GM18499 (cell line): ENCODE results near the gene PLA2G4E.

Experiments
- ATAC-seq: cut with Tn5 transposase; IDR thresholded peaks from one replicate; pipeline ENCODE4 v1.9.1; 2021; ENCODE audit warnings: moderate number of reproducible peaks; ENCODE audit not compliant: insufficient read depth, unreplicated experiment

Gene PLA2G4E

DNA sequence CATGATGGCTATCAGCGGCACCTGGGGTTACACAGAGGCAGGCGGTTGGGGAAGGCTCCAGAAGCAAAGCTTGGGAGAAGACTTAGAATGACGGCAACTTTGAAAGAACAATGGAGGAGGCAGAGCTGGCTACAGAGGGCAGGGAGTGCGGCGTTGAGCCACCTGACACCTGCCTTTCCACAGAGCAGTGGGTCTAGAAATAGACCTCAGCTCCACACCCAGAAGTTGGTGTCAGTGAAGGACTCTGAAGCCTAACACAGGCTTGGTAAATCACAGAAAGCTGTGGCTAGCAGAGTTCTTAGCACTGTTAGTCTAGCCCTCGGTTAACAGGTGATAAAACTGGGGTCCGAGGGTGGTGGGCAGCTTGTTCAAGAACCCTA lies 25.4 kb downstream of the PLA2G4E start:
- no peak for ATAC-seq

- ATAC-seq = no peak
Measured at GRCh38 chr15:41994772-41995475, 25.9 kb downstream of the PLA2G4E start.

GRCh38 chr15:41994171-41994650 lies 26.6 kb downstream of the PLA2G4E start:
- no peak for ATAC-seq

DNA sequence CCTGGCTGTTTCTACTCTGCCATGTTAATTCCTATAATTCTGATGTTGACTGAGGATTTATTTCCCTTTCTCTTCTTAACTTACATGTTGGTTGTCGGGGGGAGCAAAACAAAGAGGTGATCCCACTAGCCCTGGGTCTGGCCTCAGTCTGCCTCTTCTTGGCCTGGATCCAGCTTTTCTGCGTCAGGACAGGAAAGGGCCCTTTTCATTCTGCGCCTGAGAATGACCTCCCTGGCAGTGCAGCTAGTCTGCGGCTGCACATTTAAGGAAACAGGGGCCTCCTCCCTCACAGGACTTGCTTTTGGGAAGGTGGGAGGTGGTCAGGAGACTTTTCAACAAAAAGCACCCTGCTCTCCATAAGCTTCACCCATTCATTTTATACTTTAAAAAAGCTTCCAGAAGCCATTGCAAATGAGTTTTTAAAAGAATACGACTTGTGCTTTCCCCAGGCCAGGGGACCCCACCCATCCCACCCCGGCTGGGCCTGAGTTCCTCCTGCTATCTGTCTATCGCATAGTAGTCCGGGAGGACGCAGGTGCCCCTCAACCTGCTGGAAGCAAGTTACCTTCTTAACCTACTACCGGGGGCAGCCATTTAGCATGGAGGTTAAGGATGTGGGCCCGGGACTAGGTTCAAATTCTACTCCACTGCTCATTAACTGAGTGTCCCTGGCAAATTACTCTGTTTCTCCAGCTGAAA lies 27.2 kb downstream of the PLA2G4E start:
- ATAC-seq = no peak

DNA sequence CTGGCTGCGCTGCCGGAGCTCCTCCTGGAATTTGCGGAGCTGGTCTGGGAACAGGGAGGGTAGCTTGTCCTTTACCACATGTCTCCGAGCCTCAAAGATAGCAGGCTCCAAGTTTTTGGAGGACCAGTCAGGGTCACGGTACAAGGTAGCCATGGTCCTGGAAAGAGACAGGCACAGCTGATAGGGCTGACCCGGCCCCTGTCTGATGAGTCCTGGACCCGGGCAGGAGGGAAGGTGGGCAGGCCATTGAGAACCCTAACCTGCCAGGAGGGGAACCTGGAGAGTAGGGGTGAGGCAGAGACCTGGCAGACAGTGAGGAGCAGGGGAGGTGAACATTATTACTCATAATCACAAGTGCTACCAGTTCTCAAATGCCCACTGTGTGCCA lies 28.0 kb downstream of the PLA2G4E start:
- ATAC-seq = no peak

DNA sequence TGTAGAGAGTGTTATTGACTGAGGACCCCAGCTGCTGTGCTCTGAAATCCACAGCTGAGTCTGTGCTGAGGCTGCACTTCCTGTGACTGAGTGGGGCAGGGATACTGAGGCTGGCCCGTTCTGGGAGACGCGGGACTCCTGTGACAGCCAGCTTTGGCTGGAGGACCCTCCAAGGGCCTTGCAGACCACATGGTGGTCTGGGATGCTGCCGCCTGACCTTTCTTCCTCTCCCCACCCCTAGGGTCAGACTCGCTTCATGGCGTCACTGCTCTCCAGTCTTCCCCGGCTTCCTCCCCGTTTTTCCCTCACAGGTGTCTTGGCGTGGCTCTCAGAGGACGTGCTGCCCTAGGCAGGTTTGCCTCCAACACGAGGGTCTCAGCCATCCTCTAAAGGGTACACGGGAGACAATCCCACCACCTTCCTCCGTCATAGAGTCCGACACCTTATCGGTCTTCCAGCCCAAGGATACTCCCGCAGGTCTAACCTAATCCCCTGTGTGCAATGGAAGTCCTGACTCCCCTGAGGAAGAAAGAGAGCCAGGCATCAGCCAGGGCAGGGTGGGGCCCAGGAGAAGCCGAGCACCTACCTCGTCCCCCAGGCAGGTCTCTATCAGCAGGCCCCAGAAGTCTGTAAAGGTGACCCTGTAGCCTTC lies 28.6 kb downstream of the PLA2G4E start:
- no peak for ATAC-seq

DNA sequence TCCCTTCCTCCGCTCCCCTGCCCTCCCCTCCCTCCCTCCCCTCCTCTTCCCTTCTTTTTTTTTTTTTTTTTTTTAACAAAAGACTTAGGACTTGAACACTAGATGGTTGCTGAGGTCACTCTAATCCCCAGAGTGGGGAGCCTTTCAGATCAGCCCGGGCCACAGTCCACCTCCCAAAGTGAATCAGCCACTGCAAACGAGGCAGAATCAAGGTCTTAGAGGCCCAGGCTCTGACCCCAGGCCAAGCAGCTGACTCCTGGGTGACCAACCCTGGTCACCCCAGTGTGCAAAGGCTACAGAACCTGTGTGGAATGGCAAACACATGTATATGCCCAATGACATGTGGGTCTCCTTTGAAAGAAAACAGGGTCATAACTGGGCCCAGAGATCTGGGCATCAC lies 30.2 kb downstream of the PLA2G4E start:
- no peak for ATAC-seq

- ATAC-seq = no peak
Measured at GRCh38 chr15:41990243-41990605, 30.6 kb downstream of the PLA2G4E start.

DNA sequence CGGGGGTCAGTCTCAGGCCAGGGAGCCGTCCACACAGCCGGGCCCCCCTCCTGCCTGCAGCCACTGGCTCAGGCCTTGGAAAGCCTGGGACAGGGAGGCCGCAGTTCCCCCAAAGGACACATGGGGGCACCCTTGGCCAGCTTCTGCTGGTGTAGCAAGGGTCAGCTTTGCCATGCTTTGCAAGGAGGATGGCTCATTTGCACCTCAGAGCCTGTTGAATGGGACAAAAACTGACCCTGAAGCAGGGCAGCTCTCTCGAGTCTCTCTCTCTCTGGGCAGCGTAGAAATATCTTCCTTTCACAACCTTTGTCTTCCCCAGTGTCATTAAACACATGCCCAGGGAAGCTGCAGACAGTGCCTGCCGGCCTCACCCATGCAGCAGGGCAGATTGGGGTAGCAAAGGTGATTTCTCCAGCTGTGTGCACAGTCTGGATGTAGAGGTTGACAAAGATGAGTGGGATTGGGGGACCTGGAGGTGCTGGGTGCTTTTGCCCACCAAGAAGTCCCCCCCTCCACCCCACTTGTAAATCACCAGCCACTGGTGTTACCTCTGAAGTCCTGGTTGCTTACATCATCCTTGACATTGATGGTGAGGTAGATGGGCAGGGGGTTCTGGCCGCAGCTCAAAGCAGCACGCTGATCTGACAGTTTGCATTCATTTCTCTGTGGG lies 31.1 kb downstream of the PLA2G4E start:
- ATAC-seq = no peak

DNA sequence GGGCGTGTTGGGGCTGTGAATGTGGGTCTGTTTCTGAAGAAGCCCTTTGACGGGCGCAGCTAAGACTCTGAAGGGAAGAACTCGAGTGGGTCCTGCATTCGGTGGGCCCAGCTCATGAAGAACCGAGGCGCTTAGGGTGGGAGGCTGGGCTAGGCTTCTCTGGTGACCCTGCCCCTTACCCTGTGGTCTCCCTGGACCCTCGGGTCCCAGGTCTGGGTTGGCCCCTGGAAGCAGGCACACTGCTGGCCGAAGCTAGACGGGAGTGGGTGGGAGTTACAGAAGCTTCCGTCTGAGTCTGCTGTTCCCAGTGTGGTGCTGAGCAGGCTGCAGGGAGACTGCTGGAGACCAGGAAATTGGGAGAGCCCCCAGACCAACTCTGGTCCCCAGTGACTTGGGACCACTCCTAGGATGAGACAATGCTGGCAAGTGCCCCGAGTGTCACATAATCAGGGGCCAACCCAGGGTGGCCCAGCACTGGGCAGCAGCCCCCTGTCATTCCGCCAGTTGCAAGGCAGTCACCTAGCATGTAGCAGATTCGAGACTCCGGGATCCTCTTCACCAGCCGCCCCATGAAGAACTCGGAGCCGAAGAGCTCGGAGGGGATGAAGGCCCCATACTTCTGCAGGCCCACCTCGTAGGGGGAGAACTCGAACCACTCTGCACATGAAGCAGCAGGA lies 31.8 kb downstream of the PLA2G4E start:
- no peak for ATAC-seq

DNA sequence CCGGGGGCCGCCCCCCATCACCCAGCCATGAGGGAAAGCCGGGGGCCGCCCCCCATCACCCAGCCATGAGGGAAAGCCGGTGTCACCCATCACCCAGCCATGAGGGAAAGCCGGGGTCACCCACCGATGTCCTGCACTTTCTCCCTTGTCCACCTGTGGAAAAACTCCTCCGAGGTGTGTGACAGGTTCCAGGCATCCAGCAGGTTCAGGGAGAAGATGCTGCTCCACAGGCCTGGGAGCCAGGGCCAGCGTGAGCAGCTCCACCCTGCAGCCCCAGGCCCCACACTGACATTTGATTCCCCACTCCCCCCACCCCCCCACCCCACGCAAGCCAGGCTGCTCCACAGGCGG lies 32.9 kb downstream of the PLA2G4E start:
- ATAC-seq = no peak

GRCh38 chr15:41987246-41987924 lies 33.5 kb downstream of the PLA2G4E start:
- no peak for ATAC-seq

- ATAC-seq = no peak
Measured at GRCh38 chr15:41985236-41986160, 35.3 kb downstream of the PLA2G4E start.

DNA sequence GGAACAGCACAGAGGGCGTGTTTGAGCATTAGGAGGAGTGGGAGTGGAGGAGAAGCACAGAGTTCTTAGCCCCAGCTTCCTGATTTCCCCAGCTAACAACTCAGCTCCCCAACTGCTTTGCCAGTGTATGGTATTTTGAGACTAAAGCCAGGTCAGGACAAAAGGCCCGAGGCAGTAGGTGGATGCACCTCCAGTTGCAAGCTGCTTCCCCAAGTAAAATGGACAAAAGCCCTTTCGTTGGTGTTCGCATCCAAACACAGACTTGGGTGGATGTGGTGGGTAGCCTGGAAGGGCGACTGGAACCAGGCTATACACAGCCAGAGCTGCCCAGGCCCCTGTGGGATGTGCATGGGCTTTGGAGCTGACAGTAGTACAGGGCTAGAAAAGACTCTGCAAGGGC lies 36.2 kb downstream of the PLA2G4E start:
- no peak for ATAC-seq

DNA sequence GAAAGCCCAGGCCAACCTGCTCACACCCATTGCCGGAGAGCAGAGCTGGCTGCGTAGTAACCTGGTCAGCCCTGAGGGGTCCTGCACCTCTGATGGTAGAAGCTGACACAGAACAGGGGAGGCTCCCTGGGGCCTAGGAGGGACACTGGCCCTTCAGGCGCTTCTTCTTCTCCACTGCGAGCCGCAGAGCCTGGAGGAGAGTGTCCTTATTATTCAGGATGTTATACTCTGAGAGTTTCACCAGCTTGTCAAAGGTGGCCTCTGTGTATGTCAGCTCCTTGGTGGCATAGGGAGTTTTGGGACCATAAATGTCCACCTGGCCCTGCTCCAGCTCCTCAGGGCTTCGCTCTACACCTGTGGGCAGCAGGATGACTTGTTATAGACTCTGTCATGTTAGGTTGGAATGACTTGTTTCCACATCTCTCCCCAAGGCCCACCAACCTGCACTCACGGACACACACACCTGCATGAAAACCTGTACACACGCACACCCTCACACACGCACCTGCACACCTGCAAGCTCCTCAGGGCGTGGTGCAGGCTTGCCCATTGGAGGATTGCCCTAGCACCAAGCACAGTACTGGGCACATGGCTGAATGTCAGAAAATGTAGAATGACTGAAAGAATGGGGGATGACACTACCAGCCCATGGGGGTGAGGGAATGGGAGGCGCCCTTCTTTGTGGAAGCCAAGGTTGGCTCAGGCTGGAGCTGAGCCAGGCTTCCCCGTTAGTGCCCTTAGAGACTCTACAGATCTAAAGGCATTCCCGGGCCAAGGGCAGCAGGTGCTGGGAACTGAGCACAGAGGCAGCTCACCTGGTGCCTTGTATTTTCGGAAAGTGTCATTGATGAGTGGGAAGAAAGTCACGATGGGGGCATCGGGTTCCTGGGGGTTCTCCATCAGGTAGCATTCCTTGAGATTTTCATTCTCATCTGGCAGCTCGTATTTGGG lies 36.9 kb downstream of the PLA2G4E start:
- ATAC-seq = no peak

DNA sequence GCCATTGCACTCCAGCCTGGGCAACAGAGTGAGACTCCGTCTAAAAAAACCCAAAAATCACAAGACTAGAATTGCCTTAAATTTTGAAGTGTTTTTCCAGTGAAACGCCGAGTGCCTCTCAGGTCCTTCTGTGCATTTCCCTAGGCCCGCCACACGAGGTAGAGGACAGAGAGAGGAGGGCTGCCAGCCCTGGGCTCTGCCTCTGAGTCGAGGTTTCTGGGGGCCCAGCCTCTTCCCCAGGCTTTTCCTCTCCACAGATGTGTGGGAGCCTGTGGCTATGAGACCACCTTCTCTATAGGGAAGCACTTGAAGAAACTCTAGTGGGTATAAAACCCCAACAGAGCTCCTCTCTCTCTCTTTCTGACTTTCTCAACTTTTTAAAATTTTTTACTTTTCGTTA lies 37.6 kb downstream of the PLA2G4E start:
- ATAC-seq = no peak

DNA sequence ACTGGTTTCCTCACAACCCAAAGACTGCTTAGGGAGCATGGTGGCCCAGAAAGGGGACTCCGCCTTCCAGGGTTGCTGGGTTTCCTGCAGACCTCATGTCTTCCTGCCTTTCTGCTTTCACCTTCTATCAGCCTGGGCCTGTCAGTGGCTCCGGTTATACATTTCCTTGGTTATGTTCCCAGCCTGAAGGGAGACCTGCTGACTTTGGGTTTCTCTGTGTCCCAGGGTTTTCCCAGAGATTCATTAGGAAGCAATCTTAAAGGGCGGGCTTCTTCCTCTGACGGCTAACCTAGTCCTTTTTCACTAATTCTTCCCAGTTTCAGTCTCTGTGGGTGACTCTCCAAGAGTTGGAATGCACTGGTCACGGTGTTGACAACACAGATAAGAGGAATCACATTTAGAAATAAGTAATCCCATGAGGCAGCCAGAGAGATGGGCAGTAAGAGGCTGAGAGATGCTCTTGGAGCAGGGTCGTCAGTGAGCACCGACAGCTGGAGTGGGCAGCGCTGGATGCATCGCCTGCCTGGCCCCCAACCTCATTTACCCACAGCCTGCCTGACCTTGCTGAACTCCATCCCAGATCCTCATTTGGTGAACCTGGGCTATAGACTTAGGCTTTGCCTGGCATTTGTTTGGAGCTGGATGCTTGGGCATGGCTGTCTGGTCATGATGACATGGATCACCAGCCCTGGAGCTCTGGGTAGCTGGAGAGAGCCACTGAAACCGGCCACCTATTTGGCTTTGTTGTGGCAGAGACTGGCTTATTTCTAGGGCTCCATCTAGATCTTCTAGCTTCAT lies 38.5 kb downstream of the PLA2G4E start:
- no peak for ATAC-seq
